HK-2 (cell line): ENCODE results near the gene CLP1.
"Not testable (repeated sequence)": the region's sequence is repeated elsewhere in the genome, so short reads cannot be mapped to it uniquely, and the experiment has no call there.

Experiments
- DNase-seq: peaks from one replicate; pipeline ENCODE4 v3.0.0-alpha.2; 2018; ENCODE audit not compliant: unreplicated experiment

Gene CLP1

DNA sequence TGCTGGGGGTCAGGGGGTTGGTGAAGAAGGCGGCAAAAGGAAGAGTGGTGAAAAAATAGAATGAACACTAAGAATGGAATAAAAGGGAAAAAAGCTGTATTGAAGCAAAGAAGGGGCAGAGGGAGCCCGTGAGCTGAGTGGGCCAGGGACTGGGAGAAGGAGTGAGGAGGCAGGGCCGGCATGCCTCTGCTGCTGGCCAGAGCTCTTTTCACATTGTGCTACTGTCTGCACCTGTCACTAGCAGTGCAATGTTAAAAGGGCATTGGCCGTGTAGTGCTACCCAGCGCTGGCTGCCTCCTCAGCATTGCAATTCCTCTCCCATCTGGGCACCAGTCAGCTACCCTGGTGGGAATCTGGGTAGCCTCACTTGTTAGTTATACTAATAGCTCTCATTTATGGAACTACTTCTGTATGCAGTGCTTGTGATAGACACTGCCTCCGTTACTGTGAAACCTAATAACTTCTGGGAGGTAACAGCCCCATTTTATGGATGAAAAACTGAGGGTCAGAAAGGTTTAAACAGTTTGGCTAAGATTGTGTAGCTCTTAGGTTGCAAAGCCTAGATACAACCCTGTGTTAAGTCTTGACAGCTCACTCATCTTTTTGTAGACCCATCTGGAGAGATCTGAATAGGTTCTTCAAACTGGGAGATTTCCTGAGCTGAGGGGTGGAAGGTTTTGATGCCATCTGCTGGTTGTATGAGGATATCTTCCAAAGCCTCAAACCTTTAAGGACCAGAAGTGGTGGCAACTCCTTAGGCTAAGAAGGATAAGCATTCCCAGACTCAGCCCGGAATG lies 16.4 kb upstream of the CLP1 start:
- DNase-seq = no peak

DNA sequence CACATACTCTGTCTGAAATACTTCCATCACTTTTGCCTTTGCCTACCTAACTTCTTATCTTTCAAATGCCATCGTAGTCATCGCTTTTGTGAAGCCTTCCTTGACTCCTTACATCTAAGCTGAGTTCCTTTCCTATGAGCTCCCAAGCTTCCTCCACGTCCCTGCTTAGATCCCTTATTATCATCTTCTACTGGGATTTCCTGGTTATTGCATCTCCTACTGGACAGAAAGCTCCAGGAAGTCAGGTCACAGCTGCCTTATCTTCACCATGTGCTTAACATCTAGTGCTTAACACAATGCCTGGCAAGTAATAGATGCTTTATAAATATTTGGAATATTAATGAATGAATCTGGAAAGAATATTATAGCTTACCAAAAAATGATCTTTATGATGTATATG lies 13.8 kb upstream of the CLP1 start:
- no peak for DNase-seq

DNA sequence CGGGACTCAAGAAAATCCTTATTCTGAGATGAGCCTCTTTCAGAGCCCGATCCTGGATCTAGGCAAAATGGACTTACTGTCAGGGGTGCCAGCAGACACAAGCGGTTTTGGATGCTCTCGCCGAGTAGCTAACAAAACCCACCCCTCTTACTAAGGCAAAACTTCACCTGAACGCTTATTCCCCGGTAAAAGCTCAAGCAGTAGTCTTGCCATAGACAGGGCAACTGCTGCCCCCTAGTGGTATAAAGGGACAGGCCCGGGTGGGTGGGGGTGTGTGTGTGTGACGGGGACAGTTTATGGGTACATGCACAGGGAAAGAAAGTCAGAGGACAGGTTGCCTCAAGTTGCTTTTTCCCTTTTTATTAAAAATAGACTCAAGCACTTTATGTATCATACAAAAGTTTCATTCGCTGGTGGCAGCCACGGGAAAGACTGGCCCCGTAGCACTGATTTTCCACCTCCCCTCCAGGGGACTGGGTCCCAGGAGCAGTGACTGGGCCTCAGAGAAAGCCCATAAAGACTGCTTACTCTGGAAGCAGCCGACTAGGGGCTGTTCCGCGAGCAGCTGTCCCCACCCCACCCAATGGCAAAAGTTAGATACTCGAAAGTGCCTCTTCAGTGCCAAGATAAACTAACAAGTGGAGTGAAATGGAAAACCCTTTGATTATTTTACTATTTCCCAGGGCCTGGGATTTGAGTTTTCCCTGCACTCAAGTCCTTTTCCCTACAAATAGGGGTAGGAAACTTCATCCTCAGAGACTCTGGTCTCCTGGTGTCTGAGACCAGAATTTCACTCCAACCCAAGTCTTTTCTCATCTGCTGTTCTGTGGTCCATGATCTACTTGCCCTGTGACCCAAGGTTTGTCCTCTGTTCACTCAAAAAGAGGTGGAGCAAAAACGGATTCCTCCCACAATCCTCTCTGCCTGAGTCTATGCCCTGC lies 12.5 kb upstream of the CLP1 start:
- DNase-seq = no peak

DNA sequence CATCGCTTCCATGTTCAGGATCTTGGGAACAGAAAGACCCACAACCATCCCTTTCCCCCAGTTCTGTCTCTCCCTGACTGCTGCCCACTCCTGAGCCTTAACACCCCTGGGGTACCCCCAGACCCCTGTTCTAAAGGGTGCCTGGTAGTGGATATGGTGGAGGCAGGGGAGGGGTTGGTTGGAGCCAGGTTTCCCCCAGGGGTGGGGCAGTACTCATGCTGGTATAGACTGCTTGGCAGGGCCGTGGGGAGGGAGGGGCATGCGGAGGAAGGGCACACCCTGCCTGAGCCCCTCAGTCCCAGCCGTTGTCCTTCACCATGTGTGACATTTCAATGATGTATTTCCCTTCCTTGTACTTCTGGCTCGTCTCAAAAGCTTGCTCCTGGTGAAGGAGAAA lies 11.9 kb upstream of the CLP1 start:
- DNase-seq = no peak

DNA sequence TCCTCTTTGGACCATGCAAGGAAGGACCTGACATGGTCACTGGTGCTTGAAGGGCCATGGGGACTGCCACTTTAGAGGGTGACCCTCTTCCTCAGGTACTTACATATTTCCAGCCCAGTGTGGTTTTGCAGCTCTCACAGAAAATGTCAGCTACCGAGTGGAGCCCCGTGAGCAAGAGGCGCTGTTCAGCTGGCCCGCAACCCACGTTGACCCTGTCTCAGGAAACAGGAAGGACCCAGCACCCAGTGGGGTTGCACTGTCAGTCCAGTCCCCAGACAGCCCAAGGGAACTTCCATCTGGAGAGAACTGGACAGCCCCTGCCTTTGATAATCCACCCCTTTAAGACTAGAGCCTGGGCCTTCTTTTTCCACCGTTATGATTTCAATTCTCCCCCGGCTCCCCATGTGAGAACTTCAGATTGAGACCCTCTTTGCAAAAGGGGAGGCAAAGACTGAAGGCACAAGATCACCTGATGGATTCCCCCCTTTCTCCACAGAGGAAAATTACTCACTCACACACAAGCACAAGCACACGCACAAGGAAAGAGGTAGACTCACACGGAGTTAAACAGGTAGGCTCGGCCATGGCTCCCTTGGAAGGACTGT lies 11.3 kb upstream of the CLP1 start:
- no peak for DNase-seq

DNA sequence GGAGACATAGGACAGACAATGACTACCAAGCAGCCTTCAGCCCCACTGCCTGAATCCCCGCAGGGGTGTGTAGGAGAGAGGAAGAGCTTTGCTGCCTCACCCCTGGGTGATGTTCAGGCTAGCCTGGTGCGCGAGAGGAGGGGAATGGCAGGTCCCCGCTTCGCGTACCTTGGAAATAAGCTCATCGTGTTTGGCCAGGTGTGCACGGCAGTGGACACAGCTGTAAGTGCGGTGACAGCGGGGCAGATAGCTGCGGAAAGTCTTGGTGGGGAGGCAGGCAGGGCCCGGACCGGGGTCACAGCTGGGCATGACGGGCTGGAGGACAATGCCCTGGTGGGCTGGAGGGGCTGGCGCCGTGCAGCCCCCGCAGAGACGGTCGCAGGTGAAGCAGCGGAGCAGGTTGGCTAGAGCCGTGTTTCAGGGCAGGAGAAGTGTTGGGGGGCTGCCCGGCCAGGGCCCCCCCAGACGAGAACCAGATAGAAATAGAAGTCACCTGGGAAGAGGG lies 10.7 kb upstream of the CLP1 start:
- DNase-seq = no peak

DNA sequence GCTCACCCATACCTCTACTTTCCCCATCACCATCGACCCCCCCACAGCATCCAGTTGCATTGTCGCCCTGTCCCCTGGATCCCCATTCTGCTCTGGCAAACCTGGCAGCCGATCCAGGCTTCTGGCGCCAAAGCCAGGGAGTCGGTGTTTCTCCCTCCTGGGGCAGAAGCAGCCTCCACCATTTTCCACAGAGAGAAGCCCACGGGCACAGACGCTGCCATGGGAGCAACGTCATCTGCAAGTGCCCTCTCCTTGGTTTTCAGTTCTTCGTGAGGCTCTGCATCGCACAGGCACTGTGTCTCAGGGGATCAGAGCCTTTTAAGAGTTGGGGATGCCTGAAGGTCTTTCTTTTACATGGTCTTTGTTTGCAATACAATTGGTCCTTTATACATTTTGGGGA lies 10.2 kb upstream of the CLP1 start:
- no peak for DNase-seq

DNA sequence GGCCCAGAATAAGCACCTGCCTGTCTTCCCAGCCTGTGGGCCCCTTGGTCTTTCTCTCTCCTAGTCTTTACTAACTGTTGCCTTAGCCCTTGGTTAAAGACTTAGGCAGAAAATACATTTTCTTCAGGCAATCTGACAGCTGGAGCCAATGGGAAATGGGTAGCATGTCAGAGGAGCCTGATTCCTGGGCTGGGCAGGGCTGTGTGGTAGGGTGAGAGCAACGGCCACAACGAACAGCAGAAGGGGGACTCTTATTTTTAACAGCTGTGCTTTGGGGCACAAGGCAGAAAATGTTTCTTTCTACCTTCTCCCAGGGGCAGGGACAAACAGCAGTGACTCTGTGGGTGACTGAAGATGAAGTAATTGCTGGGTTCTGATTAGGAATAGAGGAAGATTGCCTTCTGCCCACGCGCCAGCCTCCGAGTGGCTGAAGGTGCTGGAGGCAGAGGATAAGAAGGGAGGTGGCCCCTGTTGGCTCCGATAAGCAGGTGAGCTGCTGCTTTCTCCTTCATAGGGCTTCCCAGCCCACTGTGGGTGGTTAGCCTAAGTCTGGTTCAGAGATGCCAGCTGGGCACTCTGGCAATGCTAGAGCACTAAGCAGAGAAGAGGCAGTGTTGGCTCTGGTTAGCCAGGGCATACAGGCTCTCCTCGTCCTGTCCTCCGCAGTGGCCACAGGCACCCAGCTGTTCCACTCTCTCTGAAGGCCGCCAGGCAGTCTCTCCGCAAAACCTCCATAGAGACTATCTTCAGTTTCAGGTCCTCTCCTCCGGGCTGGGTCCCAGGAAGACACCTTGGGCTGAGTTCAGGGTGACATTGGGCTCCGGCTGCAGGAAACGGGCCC lies 9.4 kb upstream of the CLP1 start:
- DNase-seq = no peak

DNA sequence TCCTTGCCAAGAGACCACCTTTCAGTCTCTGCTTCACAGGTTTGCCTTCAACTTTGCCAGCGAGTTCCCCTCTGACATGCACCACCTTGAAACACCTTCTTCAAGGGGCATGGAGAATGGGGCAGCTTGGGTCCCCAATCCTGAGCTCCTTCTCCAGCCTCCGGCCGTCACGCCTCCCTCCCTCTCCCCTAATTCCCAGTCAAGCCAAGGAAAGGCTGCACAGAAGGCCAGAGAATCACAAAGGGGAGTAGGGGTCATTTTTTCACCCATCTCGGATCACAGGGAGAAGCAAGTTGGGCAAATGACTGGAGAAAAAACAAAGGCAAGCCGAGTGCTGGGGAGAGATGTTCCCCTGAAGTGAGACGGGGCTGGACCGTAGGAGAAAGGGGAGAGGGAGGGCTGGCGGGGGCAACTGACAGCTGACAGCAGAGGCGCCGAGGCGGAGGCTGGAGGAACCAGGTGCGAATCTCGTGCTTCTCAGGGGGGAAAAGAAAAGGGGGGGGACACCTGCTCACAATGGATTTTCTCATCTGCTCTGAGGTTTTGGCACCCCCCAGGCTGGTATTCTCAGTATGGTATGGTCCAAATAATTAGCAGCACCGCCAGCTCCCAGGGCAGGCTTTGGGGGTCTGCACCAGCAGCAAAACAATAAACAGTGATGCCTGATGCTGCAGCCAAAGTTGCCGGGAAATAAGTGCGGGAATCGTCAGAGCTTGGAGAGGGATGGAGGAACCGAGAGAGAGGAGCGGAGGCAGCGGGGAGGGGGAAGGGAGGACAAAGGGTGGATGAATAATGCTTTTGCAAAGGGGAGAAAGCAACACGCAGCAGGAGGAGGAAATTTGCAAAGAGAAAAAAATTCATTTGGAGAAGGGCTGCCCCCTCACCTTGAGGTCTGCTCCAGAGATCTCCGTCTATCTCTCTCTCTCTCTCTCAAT lies 8.5 kb upstream of the CLP1 start:
- DNase-seq = no peak

DNA sequence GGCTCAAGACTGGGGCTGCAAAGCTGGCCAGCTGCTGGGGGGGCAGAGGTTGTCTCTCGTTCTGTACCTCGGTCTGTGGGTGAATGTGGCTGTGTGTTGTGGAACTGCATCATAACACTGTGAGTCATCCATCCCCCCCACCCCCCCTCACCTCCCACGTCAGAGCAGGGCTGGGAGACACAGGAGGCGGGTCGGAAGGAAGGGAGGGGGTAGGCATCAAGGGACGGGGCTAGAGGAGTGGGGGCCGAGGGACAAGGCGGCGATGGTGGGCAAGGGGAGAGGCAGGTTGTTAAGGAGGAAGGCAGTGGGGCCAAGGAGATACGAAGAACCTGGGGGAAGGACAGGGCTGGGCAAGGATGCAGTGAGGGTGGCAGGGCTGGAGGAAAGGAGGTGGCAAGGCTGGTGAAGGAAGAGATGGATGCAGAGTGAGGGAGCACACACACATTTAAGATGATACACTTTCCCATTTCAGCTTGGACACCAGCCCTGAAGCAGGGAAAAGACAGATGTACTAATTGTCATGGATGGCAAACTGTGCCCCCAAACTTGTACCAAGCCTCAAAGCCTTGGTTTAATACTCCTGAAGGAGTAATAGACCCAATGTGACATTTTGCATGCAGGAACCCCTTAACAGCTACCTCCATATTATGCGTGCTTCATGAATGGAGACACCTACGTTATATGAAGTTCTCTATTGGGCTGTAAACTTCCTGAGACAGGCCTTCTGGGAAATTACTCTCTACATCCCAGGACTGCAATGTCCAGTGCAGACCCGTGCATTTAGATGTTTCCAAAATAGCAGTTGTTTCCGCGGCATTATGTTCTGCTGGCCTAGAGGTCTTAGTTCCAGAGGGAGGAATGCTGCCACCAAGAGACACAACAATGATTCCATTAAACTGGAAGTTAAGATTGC lies 7.5 kb upstream of the CLP1 start, which contains the start of gene YPEL4:
YPEL4 (minus strand) TSS at position 87 of the 913 bp plus-strand sequence. CDS start 2,805 bp downstream, outside the sequence.
- no peak for DNase-seq

DNA sequence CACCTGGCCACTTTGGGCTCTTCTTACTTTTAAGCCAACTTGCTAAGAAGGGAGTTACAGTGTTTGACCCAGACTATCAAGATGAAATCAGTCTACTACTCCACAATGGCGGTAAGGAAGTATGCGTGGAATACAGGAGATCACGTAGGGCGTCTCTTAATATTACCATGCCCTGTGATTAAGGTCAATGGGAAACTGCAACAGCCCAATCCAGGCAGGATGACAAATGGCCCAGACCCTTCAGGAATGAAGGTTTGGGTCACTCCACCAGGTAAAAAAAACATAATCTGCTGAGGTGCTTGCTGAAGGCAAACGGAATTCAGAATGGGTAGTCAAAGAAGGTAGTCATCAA lies 6.8 kb upstream of the CLP1 start:
- no peak for DNase-seq

DNA sequence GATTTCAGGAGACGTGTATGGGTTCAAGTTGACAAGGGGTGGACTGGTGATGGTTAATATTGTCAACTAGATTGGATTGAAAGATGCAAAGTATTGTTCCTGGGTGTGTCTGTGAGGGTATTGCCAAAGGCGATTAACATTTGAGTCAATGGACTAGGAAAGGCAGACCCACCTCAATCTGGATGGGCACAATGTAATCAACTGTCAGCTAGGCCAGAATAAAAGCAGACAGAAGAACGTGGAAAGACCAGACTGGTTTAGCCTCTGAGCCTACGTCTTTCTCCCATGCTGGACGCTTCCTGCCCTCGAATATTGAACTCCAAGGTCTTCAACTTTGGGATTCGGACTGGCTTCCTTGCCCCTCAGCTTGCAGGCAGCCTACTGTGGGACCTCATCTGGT lies 6.2 kb upstream of the CLP1 start:
- no peak for DNase-seq

DNA sequence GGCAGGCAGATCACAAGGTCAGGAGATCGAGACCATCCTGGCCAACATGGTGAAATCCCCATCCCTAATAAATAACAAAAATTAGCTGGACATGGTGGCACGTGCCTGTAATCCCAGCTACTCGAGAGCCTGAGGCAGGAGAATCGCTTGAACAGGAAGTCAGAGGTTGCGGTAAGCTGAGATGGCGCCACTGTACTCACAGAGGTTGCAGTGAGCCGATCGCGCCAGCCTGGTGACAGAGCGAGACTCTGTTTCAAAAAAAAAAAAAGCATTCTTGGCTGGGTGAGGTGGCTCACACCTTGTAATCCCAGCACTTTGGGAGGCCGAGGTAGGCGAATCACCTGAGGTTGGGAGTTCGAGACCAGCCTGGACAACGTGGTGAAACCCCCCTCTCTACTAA lies 5.3 kb upstream of the CLP1 start:
- DNase-seq = not testable (repeated sequence)

DNA sequence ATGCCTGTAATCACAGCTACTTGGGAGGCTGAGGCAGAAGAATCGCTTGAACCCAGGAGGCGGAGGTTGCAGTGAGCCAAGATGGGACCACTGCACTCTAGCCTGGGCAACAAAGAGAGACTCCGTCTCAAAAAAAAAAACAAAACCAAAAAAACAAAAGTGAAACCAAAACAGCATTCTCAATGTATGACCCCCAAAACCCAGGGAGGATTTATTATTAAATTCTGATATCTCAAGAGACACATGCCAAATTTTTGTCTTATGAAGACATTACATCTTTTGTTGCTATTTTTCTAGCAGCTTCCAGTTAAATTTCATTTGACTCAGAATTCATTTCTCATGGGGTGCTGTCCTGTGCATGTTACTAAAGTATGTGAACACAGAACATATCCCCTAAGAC lies 4.9 kb upstream of the CLP1 start:
- no peak for DNase-seq

DNA sequence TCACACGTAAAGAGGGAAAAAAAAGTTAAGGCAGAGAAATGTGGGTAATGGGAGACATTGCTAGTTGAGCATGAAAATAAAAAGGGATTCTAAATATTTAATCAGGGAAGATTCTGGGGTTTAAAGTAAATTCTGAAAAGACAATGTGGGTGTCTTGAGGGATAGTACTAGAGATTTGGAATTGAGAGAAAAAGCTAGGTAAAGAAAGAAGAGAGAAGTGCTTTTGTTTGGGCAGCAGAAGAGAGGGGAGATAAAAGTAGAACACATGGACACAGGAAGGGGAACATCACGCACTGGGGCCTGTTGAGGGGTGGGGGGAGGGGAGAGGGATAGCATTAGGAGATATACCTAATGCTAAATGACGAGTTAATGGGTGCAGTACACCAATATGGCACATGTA lies 4.4 kb upstream of the CLP1 start:
- DNase-seq = no peak

DNA sequence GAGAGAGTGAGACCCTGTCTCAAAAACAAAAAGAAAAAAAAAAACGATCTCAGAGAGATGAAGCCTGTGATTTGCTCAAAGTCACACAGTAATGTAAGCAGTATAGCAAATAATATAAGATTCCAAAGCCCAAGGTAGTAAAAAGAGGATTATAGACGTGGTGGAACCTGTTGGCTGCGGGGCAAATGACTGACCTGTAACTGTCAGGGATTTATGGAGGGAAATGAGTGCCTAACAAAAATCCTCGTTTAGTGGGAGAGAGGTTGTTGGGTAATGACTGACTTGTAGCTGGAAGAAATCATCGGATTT lies 723 bp upstream of the CLP1 start:
- DNase-seq = no peak

DNA sequence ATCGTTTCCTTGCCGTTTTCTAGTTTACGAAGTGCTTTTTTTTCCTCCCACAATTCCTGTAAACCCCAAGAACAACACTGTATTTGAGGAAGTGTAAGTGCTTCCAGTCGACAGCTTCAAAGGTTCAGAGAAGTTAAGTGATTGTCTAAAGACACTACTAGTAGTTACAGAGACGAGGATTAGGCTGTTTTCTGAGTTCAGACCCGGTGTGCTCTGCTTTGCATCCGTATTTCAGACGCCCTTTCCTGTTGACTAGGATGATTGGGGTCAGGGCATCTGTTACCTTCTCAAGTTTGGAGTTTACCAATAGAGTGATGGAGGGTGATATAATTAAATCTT lies 430 bp downstream of the CLP1 start:
- DNase-seq = no peak

DNA sequence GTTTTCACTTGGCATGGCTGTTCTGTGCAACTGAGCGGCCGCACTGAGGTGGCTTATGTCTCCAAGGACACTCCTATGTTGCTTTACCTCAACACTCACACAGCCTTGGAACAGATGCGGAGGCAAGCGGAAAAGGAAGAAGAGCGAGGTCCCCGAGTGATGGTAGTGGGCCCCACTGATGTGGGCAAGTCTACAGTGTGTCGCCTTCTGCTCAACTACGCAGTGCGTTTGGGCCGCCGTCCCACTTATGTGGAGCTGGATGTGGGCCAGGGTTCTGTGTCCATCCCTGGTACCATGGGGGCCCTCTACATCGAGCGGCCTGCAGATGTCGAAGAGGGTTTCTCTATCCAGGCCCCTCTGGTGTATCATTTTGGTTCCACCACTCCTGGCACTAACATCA lies 2.1 kb downstream of the CLP1 start:
- DNase-seq = no peak

DNA sequence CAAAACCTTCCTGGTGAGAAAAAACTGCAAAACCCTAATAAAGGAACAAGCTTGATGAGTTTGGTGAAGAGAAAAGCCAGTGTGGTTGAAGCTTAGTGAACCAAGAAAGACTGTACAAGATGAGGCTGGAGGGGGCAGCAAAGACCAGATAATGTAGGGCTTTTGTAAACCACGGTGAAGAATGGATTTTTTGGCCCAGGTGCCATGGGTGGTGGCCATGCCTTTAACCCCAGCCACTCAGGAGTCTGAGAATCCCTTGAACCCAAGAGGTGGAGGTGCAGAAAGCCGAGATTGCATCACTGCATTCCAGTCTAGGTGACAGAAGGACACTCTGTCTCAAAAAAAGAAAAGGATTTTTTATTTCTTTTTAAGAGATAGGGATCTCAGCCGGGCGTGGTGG lies 5.3 kb downstream of the CLP1 start:
- no peak for DNase-seq

DNA sequence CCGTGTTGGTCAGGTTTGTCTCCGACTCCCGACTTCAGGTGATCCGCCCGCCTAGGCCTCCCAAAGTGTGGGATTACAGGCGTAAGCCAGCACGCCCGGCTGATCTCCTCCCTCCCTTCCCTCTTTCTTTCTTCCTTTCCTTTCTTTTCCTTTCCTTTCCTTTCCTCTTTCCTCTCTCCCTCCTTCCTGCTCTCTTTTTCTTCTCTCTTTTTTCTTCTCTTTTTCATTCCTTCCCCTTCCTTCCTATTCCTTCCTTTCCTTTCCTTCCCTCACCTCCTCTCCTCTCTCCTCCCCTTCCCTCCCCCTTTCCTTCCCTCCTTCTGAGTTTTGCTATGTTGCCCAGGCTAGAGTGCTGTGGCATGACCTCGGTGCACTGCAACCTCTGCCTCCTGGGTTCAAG lies 6.4 kb downstream of the CLP1 start:
- DNase-seq = no peak
